Measurements from ENCODE around the gene RBP4. TPM values are rescaled to one million over a fixed set of nuclear protein-coding genes. Genes with fewer than 3 reads are reported as not detected.

Gene RBP4
- 100 to 1,000 TPM in 1 of 4 donors, 10 to 100 TPM in 1, 1 to 10 TPM in 2; 1.6 to 111 (median 14.0) TPM for polyA plus RNA-seq
- long read RNA-seq, donor 1, transcript RBP4-201 (6 exons, 1,068 nt): major isoform, 117 of 171 reads
- long read RNA-seq, donor 1, partial matches to known transcripts: 47 of 171 reads
- long read RNA-seq, donor 1, other reads (novel, unspliced or antisense): 7 of 171 reads
- long read RNA-seq, donor 2, partial matches to known transcripts: 0 of 2 reads
- long read RNA-seq, donor 2, other reads (novel, unspliced or antisense): 0 of 2 reads
- long read RNA-seq, donor 3, transcript RBP4-201 (6 exons, 1,068 nt): major isoform, 9 of 9 reads
- long read RNA-seq, donor 3, partial matches to known transcripts: 0 of 9 reads
- long read RNA-seq, donor 3, other reads (novel, unspliced or antisense): 0 of 9 reads
- long read RNA-seq, donor 4: 0 reads
- long read RNA-seq, donor 5, transcript RBP4-201 (6 exons, 1,068 nt): major isoform, 10 of 10 reads
- long read RNA-seq, donor 5, partial matches to known transcripts: 0 of 10 reads
- long read RNA-seq, donor 5, other reads (novel, unspliced or antisense): 0 of 10 reads
- long read RNA-seq, donor 6, transcript RBP4-201 (6 exons, 1,068 nt): major isoform, 18 of 18 reads
- long read RNA-seq, donor 6, partial matches to known transcripts: 0 of 18 reads
- long read RNA-seq, donor 6, other reads (novel, unspliced or antisense): 0 of 18 reads
- long read RNA-seq, donor 7: 0 reads
- long read RNA-seq, donor 8: 0 reads
- long read RNA-seq, donor 9, transcript RBP4-201 (6 exons, 1,068 nt): major isoform, 7 of 7 reads
- long read RNA-seq, donor 9, partial matches to known transcripts: 0 of 7 reads
- long read RNA-seq, donor 9, other reads (novel, unspliced or antisense): 0 of 7 reads
- long read RNA-seq, donor 10, transcript RBP4-201 (6 exons, 1,068 nt): major isoform, 10 of 11 reads
- long read RNA-seq, donor 10, partial matches to known transcripts: 0 of 11 reads
- long read RNA-seq, donor 10, other reads (novel, unspliced or antisense): 0 of 11 reads

GRCh38 chr10:93601146-93601773, at the start of gene RBP4:
TSS of gene RBP4 (minus strand) at chr10:93601235. CDS start at chr10:93601028, 207 bp downstream.
- H3K27ac ChIP-seq (ENCODE audit: low read depth in 1 of 3, low read length in 2 of 3): no peak within 1 kb of the TSS
- FAIRE-seq: no peak
- H3K27me3 ChIP-seq (ENCODE audit: control insufficient read depth in 3 of 3, insufficient read depth in 3 of 3, low read length in 3 of 3): peaks cover 3 to 38% (median 7%) of the 10 kb centered on the region in 3 donors
- DNase-seq: peak in 1 of 2 donors; percentile 79
- H3K9me3 ChIP-seq (ENCODE audit: control insufficient read depth in 2 of 2, insufficient read depth in 1 of 2, low read depth in 1 of 2, low read length in 1 of 2): no peaks in the 10 kb centered on the region
- H3K4me3 ChIP-seq (ENCODE audit: low read depth in 1 of 3, low read length in 3 of 3): peak within 1 kb of the TSS; percentile 24 to 35 (median 31)
- 1 to 3% (median 2%) methylated on average over 38 to 63 of the region's 63 CpGs for WGBS, 3 donors
- no peaks in the 10 kb centered on the region for H3K4me1 ChIP-seq (ENCODE audit: control insufficient read depth in 3 of 3, insufficient read depth in 2 of 3, low read depth in 1 of 3, low read length in 2 of 3)
- H3K36me3 ChIP-seq (ENCODE audit: control insufficient read depth in 3 of 3, insufficient read depth in 2 of 3, low read depth in 1 of 3, low read length in 3 of 3): no peaks in the 10 kb centered on the region

GRCh38 chr10:93639791-93640190, 38.8 kb upstream of the RBP4 start:
- DNase-seq (no peak), FAIRE-seq (no peak)
- no peaks in the 10 kb centered on the region for H3K4me1 ChIP-seq (ENCODE audit: control insufficient read depth in 3 of 3, insufficient read depth in 2 of 3, low read depth in 1 of 3, low read length in 2 of 3)
- H3K27me3 ChIP-seq (ENCODE audit: control insufficient read depth in 3 of 3, insufficient read depth in 3 of 3, low read length in 3 of 3): peaks cover 0 to 3% (median 3%) of the 10 kb centered on the region in 3 donors
- H3K27ac ChIP-seq (ENCODE audit: low read depth in 1 of 3, low read length in 2 of 3): no peak overlapping the region
- H3K9me3 ChIP-seq (ENCODE audit: control insufficient read depth in 2 of 2, insufficient read depth in 1 of 2, low read depth in 1 of 2, low read length in 1 of 2): peaks cover 0 to 6% of the 10 kb centered on the region in 2 donors
- no peaks in the 10 kb centered on the region for H3K36me3 ChIP-seq (ENCODE audit: control insufficient read depth in 3 of 3, insufficient read depth in 2 of 3, low read depth in 1 of 3, low read length in 3 of 3)
- no peak overlapping the region for H3K4me3 ChIP-seq (ENCODE audit: low read depth in 1 of 3, low read length in 3 of 3)
- 92 to 93% (median 92%) methylated on average over 7 of the region's 7 CpGs for WGBS, 3 donors

GRCh38 chr10:93630625-93631557, 29.9 kb upstream of the RBP4 start:
- H3K27me3 ChIP-seq (ENCODE audit: control insufficient read depth in 3 of 3, insufficient read depth in 3 of 3, low read length in 3 of 3): peaks cover 0 to 3% (median 0%) of the 10 kb centered on the region in 3 donors
- FAIRE-seq (no peak), DNase-seq (peak; percentile 5 to 9)
- 75 to 85% (median 78%) methylated on average over 15 of the region's 15 CpGs for WGBS, 3 donors
- no peaks in the 10 kb centered on the region for H3K9me3 ChIP-seq (ENCODE audit: control insufficient read depth in 2 of 2, insufficient read depth in 1 of 2, low read depth in 1 of 2, low read length in 1 of 2)
- H3K27ac ChIP-seq (ENCODE audit: low read depth in 1 of 3, low read length in 2 of 3): no peak overlapping the region
- no peaks in the 10 kb centered on the region for H3K36me3 ChIP-seq (ENCODE audit: control insufficient read depth in 3 of 3, insufficient read depth in 2 of 3, low read depth in 1 of 3, low read length in 3 of 3)
- H3K4me1 ChIP-seq (ENCODE audit: control insufficient read depth in 3 of 3, insufficient read depth in 2 of 3, low read depth in 1 of 3, low read length in 2 of 3): no peaks in the 10 kb centered on the region
- no peak overlapping the region for H3K4me3 ChIP-seq (ENCODE audit: low read depth in 1 of 3, low read length in 3 of 3)

GRCh38 chr10:93629647-93630305, 28.7 kb upstream of the RBP4 start:
- H3K4me3 ChIP-seq (ENCODE audit: low read depth in 1 of 3, low read length in 3 of 3): no peak overlapping the region
- 62 to 64% (median 64%) methylated on average over 7 of the region's 7 CpGs for WGBS, 3 donors

GRCh38 chr10:93628858-93629257, 27.8 kb upstream of the RBP4 start:
- no peak overlapping the region for H3K4me3 ChIP-seq (ENCODE audit: low read depth in 1 of 3, low read length in 3 of 3)
- H3K27ac ChIP-seq (ENCODE audit: low read depth in 1 of 3, low read length in 2 of 3): no peak overlapping the region
- no peaks in the 10 kb centered on the region for H3K4me1 ChIP-seq (ENCODE audit: control insufficient read depth in 3 of 3, insufficient read depth in 2 of 3, low read depth in 1 of 3, low read length in 2 of 3)
- H3K27me3 ChIP-seq (ENCODE audit: control insufficient read depth in 3 of 3, insufficient read depth in 3 of 3, low read length in 3 of 3): peaks cover 0 to 3% (median 0%) of the 10 kb centered on the region in 3 donors
- H3K9me3 ChIP-seq (ENCODE audit: control insufficient read depth in 2 of 2, insufficient read depth in 1 of 2, low read depth in 1 of 2, low read length in 1 of 2): no peaks in the 10 kb centered on the region
- WGBS, 3 donors: 81 to 84% (median 83%) methylated on average over 4 of the region's 4 CpGs
- DNase-seq: no peak
- no peaks in the 10 kb centered on the region for H3K36me3 ChIP-seq (ENCODE audit: control insufficient read depth in 3 of 3, insufficient read depth in 2 of 3, low read depth in 1 of 3, low read length in 3 of 3)
- no peak for FAIRE-seq

More at GRCh38 chr10:93629647-93630305, 28.7 kb upstream of the RBP4 start:
- Histone ChIP-seq H3K36me3 (ENCODE audit: control insufficient read depth in 3 of 3, insufficient read depth in 2 of 3, low read depth in 1 of 3, low read length in 3 of 3) (no peaks in the 10 kb centered on the region), H3K27me3 (ENCODE audit: control insufficient read depth in 3 of 3, insufficient read depth in 3 of 3, low read length in 3 of 3) (peaks cover 0 to 3% (median 0%) of the 10 kb centered on the region in 3 donors), H3K4me1 (ENCODE audit: control insufficient read depth in 3 of 3, insufficient read depth in 2 of 3, low read depth in 1 of 3, low read length in 2 of 3) (no peaks in the 10 kb centered on the region), H3K27ac (ENCODE audit: low read depth in 1 of 3, low read length in 2 of 3) (no peak overlapping the region), H3K9me3 (ENCODE audit: control insufficient read depth in 2 of 2, insufficient read depth in 1 of 2, low read depth in 1 of 2, low read length in 1 of 2) (no peaks in the 10 kb centered on the region)
- DNase-seq (no peak), FAIRE-seq (no peak)

GRCh38 chr10:93622942-93623341, 21.9 kb upstream of the RBP4 start:
- 86 to 97% (median 92%) methylated on average over 1 of the region's 1 CpG for whole genome bisulfite sequencing, 3 donors
- no peaks in the 10 kb centered on the region for H3K9me3 ChIP-seq (ENCODE audit: control insufficient read depth in 2 of 2, insufficient read depth in 1 of 2, low read depth in 1 of 2, low read length in 1 of 2)
- H3K36me3 ChIP-seq (ENCODE audit: control insufficient read depth in 3 of 3, insufficient read depth in 2 of 3, low read depth in 1 of 3, low read length in 3 of 3): no peaks in the 10 kb centered on the region
- no peak for FAIRE-seq
- H3K4me1 ChIP-seq (ENCODE audit: control insufficient read depth in 3 of 3, insufficient read depth in 2 of 3, low read depth in 1 of 3, low read length in 2 of 3): no peaks in the 10 kb centered on the region
- peaks cover 0 to 3% (median 0%) of the 10 kb centered on the region in 3 donors for H3K27me3 ChIP-seq (ENCODE audit: control insufficient read depth in 3 of 3, insufficient read depth in 3 of 3, low read length in 3 of 3)
- H3K4me3 ChIP-seq (ENCODE audit: low read depth in 1 of 3, low read length in 3 of 3): no peak overlapping the region
- DNase-seq: no peak
- no peak overlapping the region for H3K27ac ChIP-seq (ENCODE audit: low read depth in 1 of 3, low read length in 2 of 3)

- H3K27ac ChIP-seq (ENCODE audit: low read depth in 1 of 3, low read length in 2 of 3): no peak overlapping the region
- WGBS, 3 donors: 64 to 76% (median 73%) methylated on average over 7 of the region's 7 CpGs
- H3K36me3 ChIP-seq (ENCODE audit: control insufficient read depth in 3 of 3, insufficient read depth in 2 of 3, low read depth in 1 of 3, low read length in 3 of 3): no peaks in the 10 kb centered on the region
- no peaks in the 10 kb centered on the region for H3K9me3 ChIP-seq (ENCODE audit: control insufficient read depth in 2 of 2, insufficient read depth in 1 of 2, low read depth in 1 of 2, low read length in 1 of 2)
- FAIRE-seq (no peak), DNase-seq (no peak)
- H3K27me3 ChIP-seq (ENCODE audit: control insufficient read depth in 3 of 3, insufficient read depth in 3 of 3, low read length in 3 of 3): no peaks in the 10 kb centered on the region
- no peaks in the 10 kb centered on the region for H3K4me1 ChIP-seq (ENCODE audit: control insufficient read depth in 3 of 3, insufficient read depth in 2 of 3, low read depth in 1 of 3, low read length in 2 of 3)
- H3K4me3 ChIP-seq (ENCODE audit: low read depth in 1 of 3, low read length in 3 of 3): no peak overlapping the region
Observed at GRCh38 chr10:93620925-93621324, 19.9 kb upstream of the RBP4 start.
